ENCODE results near the gene MAST3.

DNA sequence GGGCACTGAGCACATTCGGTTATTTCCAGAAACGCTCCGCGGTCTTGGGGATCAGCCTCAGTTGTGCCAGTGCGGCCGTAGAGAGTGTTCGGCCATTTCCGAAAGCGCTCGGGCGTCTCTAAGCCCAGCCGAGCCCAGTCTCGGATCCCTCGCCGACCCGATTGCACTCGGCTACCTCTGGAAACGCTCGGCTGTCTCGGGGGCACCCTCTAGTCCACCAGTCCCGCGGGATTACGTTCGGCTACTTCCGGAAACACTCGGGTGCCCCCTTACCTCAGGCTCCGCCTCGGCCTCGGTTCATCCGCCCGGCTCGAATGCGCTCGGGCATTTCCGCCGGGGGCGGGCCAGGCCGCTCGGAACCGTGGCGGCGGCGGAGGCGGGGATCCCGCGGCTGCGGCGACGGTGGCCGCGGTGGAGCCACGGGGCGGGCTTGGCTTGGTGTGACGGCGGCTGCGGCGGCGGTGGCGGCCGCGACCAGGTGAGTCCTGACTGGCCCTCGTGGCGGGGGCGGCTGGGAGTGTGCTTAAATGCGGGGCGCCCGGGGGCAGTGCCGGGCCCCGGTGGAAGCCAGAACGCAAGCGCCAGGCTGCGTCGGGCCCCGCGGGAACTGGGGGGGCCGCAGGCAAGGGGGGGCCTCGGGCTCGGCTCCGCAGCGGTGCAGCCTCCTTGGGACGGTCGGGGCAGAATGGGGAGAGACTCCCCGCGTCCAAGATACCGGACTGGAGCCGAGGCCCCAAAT is 55.4 kb downstream of the MAST3 start, which contains the start of gene PIK3R2:
- TF ChIP-seq CTCF (IDR thresholded peaks at IDR 0.05) (peak in 1 of 3 experiments; percentile 18), POLR2A (IDR thresholded peaks at IDR 0.05) (peak in 1 of 2 donors; percentile 70), POLR2AphosphoS5 (IDR thresholded peaks at IDR 0.05; ENCODE audit: insufficient read depth in 1 of 2, low read depth in 1 of 2) (peak; percentile 44 to 79)

All from vagina (tissue), 2 donors.